PFSK-1 (cell line): Measurements from ENCODE around the gene CACNA1S.

Source experiments
- FOXP2 ChIP-seq: optimal IDR thresholded peaks from 2 replicates; pipeline ENCODE3; 2011; ENCODE audit warnings: borderline replicate concordance, control low read depth, inconsistent platforms; ENCODE audit not compliant: insufficient read depth; ENCODE audit errors: extremely low read length, extremely low read depth
- POLR2AphosphoS5 ChIP-seq: IDR thresholded peaks from 2 replicates; pipeline ENCODE4 v1.6.1; 2012; ENCODE audit warnings: low read depth, mild to moderate bottlenecking, control low read depth, low read length, moderate library complexity
- SIN3A ChIP-seq: IDR thresholded peaks from 2 replicates; pipeline ENCODE4 v1.6.1; 2012; ENCODE audit warnings: mild to moderate bottlenecking, low read length, moderate library complexity, borderline replicate concordance; ENCODE audit not compliant: insufficient read depth
- TAF1 ChIP-seq: IDR thresholded peaks from 2 replicates; pipeline ENCODE4 v1.6.1; 2012; ENCODE audit warnings: low read length, control low read depth, borderline replicate concordance; ENCODE audit not compliant: insufficient read depth
- TF ChIP-seq, protein P1 (sequence below), 2 experiments: IDR thresholded peaks; 2 replicates each; pipeline versions ENCODE4 v1.6.1 to v1.8.0; 2011 to 2012; ENCODE audit warnings: low read depth in 2 of 2, low read length in 2 of 2, control low read depth in 1 of 2, inconsistent platforms in 1 of 2, mild to moderate bottlenecking in 1 of 2, moderate library complexity in 1 of 2; ENCODE audit not compliant: insufficient read depth in 1 of 2

The CACNA1S gene

DNA sequence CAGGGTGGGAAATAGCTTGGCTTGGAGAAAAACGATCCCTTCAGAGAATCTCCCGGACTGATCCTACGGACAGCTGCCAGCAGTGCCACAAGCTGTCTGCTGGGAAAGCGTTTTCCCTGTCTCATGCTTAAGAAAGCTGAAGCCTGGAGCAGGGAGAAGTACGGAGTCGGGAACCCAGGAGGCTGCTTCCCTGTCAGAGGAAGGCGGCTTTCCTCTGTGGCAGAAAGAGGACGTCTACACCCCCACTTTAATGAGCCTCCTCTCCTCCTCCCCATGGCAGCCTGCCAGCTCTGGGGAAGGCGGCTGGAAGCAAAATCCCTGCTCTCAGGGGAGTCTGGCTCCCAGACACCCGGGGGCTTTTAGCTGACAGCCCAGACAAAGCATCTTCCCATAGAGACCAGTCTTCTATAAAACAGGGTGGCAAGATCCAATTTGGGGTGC, 96.0 kb downstream of the CACNA1S start:
- TF ChIP-seq TAF1: no peak
- TF ChIP-seq FOXP2: no peak
- TF ChIP-seq, protein P1, sequence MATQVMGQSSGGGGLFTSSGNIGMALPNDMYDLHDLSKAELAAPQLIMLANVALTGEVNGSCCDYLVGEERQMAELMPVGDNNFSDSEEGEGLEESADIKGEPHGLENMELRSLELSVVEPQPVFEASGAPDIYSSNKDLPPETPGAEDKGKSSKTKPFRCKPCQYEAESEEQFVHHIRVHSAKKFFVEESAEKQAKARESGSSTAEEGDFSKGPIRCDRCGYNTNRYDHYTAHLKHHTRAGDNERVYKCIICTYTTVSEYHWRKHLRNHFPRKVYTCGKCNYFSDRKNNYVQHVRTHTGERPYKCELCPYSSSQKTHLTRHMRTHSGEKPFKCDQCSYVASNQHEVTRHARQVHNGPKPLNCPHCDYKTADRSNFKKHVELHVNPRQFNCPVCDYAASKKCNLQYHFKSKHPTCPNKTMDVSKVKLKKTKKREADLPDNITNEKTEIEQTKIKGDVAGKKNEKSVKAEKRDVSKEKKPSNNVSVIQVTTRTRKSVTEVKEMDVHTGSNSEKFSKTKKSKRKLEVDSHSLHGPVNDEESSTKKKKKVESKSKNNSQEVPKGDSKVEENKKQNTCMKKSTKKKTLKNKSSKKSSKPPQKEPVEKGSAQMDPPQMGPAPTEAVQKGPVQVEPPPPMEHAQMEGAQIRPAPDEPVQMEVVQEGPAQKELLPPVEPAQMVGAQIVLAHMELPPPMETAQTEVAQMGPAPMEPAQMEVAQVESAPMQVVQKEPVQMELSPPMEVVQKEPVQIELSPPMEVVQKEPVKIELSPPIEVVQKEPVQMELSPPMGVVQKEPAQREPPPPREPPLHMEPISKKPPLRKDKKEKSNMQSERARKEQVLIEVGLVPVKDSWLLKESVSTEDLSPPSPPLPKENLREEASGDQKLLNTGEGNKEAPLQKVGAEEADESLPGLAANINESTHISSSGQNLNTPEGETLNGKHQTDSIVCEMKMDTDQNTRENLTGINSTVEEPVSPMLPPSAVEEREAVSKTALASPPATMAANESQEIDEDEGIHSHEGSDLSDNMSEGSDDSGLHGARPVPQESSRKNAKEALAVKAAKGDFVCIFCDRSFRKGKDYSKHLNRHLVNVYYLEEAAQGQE (IDR thresholded peaks at IDR 0.05; ENCODE audit: insufficient read depth in 1 of 2, low read depth in 2 of 2, low read length in 2 of 2): no peak
- TF ChIP-seq SIN3A: no peak
- no peak for TF ChIP-seq POLR2AphosphoS5

DNA sequence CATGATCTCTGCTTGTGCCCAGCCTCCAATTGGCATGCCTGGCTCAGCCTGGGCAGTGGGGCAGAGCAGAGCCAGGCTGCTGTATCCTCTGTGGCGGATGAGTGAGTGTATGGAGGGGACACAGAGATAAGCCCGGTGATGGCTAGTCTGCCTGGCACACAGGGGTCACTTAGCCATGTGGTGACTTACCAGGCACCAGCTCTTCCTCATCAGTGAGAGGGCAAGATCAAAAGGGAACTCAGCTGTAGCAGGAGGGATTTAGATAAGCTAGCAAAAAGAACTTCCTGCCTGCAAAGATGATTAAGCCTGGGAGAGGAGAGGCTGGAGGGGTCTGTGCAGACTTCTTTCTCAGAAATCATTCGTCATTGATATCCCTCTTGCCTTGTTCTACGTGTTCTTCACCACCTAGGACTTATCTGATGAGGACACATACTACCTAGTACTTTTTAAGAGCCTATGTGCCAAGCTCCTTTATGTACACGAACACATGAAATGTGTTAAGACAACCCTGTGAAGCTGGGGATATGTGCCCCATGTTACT, 96.6 kb downstream of the CACNA1S start:
- TF ChIP-seq TAF1: no peak
- no peak for TF ChIP-seq FOXP2
- no peak for TF ChIP-seq SIN3A
- TF ChIP-seq POLR2AphosphoS5: no peak
- TF ChIP-seq, protein P1 (IDR thresholded peaks at IDR 0.05; ENCODE audit: insufficient read depth in 1 of 2, low read depth in 2 of 2, low read length in 2 of 2): no peak

DNA sequence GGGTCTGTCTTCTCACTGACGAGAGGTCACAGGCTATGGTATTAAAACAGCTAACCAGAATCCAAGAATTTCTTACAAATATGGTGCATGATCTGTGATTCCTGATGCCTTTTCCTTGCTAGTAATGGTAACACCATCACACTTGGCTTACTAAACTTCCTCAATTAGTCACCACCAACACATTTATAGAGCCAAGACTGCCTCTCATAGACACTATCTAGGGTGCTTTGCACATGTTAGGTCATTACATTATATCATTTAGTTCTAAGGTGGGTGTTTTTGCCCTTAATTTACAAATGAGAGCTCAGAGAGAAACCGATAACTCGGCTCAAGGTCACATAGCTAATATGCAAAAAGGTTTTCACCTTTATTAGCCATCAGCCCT, 97.4 kb downstream of the CACNA1S start:
- TF ChIP-seq, protein P1 (IDR thresholded peaks at IDR 0.05; ENCODE audit: insufficient read depth in 1 of 2, low read depth in 2 of 2, low read length in 2 of 2): no peak
- TF ChIP-seq TAF1 (no peak), FOXP2 (no peak)

DNA sequence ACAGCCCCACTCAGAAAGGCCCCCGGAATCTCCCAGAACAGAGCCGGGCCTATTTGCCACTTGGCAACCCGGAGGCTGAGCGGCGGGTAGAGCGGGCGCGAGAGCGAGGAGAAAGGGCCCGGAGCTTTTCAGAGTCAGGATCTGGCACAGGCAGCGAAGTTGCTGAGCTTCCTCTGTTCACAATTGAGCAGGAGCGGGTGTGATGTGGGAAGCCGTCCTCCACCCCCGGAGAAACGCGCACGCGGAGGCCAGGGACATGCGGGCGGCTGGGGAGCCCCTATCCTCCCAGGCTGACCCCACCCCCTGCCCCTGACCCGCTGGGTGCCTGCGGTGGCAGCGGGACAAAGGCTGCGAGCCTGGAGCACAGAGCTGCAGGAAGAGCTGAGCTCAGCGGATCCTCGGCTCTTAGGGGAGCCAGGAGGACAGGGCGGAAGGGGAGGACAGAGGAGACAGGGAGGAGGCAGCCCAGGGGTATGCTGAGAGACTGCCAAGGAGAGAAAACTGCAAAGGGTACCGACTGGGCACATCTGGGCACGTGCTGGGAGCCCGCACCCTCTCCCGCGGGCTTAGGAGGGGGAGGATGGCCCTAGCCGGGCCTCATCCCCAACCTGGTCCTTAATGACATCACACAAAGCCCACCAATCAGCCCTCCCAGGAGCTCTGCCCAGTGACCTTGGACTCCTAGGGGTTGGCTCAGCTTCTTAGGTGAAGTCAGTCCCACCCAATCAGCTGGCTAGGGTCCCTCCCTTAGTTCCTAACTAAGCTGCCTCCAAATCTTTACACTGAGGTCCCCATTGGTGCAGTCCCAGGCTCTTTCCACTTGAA, 98.0 kb downstream of the CACNA1S start:
- no peak for TF ChIP-seq TAF1
- TF ChIP-seq FOXP2: no peak
- TF ChIP-seq, protein P1 (IDR thresholded peaks at IDR 0.05; ENCODE audit: insufficient read depth in 1 of 2, low read depth in 2 of 2, low read length in 2 of 2): no peak
- TF ChIP-seq SIN3A: no peak
- TF ChIP-seq POLR2AphosphoS5: no peak
